ENCODE measurements around the gene MLYCD. TPM values are rescaled to one million over a fixed set of nuclear protein-coding genes. Genes with fewer than 3 reads are reported as not detected.

MLYCD gene
- total RNA-seq, 1 donor from 2014 or later: 10.8 TPM

- H3K4me3 Mint-ChIP-seq: peak overlapping the region; percentile 93
- no peak for TF ChIP-seq CTCF (IDR thresholded peaks at IDR 0.05)
- H3K4me1 Mint-ChIP-seq: peaks cover 28% of the 10 kb centered on the region
- H3K36me3 Mint-ChIP-seq (ENCODE audit: low read depth): peaks cover 10% of the 10 kb centered on the region
- ChIA-PET POLR2A (no interaction called here), CTCF (no interaction called here)
- H3K27ac Mint-ChIP-seq: no peak overlapping the region
- intact Hi-C loops (cut with micrococcal nuclease): no loop called here
- H3K27me3 Mint-ChIP-seq: peaks cover 6% of the 10 kb centered on the region
- ATAC-seq (ENCODE audit: low read depth): no peak
- no peak for DNase-seq
- H3K9me3 Mint-ChIP-seq: no peaks in the 10 kb centered on the region
These were observed 1.7 kb downstream of the MLYCD start for GRCh38 chr16:83900571-83900970.

GRCh38 chr16:83901101-83901500, 2.2 kb downstream of the MLYCD start:
- H3K27me3 Mint-ChIP-seq: peaks cover 3% of the 10 kb centered on the region
- H3K36me3 Mint-ChIP-seq (ENCODE audit: low read depth): peaks cover 14% of the 10 kb centered on the region
- ChIA-PET CTCF (no interaction called here), POLR2A (no interaction called here)
- intact Hi-C loops (cut with micrococcal nuclease): no loop called here
- no peaks in the 10 kb centered on the region for H3K9me3 Mint-ChIP-seq
- ATAC-seq (ENCODE audit: low read depth): no peak
- H3K27ac Mint-ChIP-seq: no peak overlapping the region
- peaks cover 28% of the 10 kb centered on the region for H3K4me1 Mint-ChIP-seq
- no peak for TF ChIP-seq CTCF (IDR thresholded peaks at IDR 0.05)
- no peak for DNase-seq
- H3K4me3 Mint-ChIP-seq: peak overlapping the region; percentile 93

GRCh38 chr16:83903751-83904150, 4.8 kb downstream of the MLYCD start:
- Mint-ChIP-seq H3K9me3 (no peaks in the 10 kb centered on the region), H3K27ac (no peak overlapping the region), H3K27me3 (no peaks in the 10 kb centered on the region)

GRCh38 chr16:83906683-83907082, 7.8 kb downstream of the MLYCD start:
- intact Hi-C loops (cut with micrococcal nuclease): no loop called here
- Mint-ChIP-seq H3K4me1 (peaks cover 8% of the 10 kb centered on the region), H3K27me3 (no peaks in the 10 kb centered on the region), H3K27ac (no peak overlapping the region), H3K9me3 (no peaks in the 10 kb centered on the region), H3K4me3 (no peak overlapping the region), H3K36me3 (ENCODE audit: low read depth) (peaks cover 56% of the 10 kb centered on the region)
- DNase-seq (no peak), ATAC-seq (ENCODE audit: low read depth) (no peak)
- ChIA-PET CTCF (no interaction called here), POLR2A (no interaction called here)
- no peak for TF ChIP-seq CTCF (IDR thresholded peaks at IDR 0.05)

More at GRCh38 chr16:83903751-83904150, 4.8 kb downstream of the MLYCD start:
- peaks cover 25% of the 10 kb centered on the region for H3K4me1 Mint-ChIP-seq
- TF ChIP-seq CTCF (IDR thresholded peaks at IDR 0.05): no peak
- POLR2A ChIA-PET: no interaction called here
- H3K4me3 Mint-ChIP-seq: no peak overlapping the region
- intact Hi-C loops (cut with micrococcal nuclease): no loop called here
- H3K36me3 Mint-ChIP-seq (ENCODE audit: low read depth): peaks cover 35% of the 10 kb centered on the region
- ATAC-seq (ENCODE audit: low read depth) (no peak), DNase-seq (no peak)
- CTCF ChIA-PET: no interaction called here

- Mint-ChIP-seq H3K4me3 (no peak overlapping the region), H3K27ac (no peak overlapping the region), H3K27me3 (no peaks in the 10 kb centered on the region), H3K36me3 (ENCODE audit: low read depth) (peaks cover 61% of the 10 kb centered on the region), H3K9me3 (no peaks in the 10 kb centered on the region), H3K4me1 (peaks cover 4% of the 10 kb centered on the region)
- ATAC-seq (ENCODE audit: low read depth) (no peak), DNase-seq (no peak)
- ChIA-PET CTCF (no interaction called here), POLR2A (no interaction called here)
- TF ChIP-seq CTCF (IDR thresholded peaks at IDR 0.05): no peak
- intact Hi-C loops (cut with micrococcal nuclease): no loop called here
These were observed 8.2 kb downstream of the MLYCD start for GRCh38 chr16:83907111-83907510.

Data from activated B cell treated with CpG ODN at 0.5 μM for 24 hours (primary cell).